Adrenal gland (tissue), 12 donors: ENCODE results near the gene MYLK4. TPM values are rescaled to one million over a fixed set of nuclear protein-coding genes. Genes with fewer than 3 reads are reported as not detected.

ENCODE experiments used
- DNase-seq, 7 donors: peaks; one replicate each; pipeline ENCODE4 v3.0.0-alpha.2; 2019 to 2020
- H3K27ac ChIP-seq, 5 donors: fragments of 200-600 bp; sonication (generic) in 4 of 5; 1 replicate in 3 of 5; 2 replicates in 2 of 5; pipeline versions ENCODE4 v1.5.1 to v1.8.0; 2016 to 2020; ENCODE audit warnings: mild to moderate bottlenecking in 1 of 5
- H3K27me3 ChIP-seq: fragments of 200-600 bp; 2 replicates; pipeline ENCODE4 v1.8.0; 2021
- H3K36me3 ChIP-seq, 2 donors: fragments of 200-600 bp; replicated peaks in 1 of 2; 1 replicate in 1 of 2; 2 replicates in 1 of 2; pipeline versions ENCODE4 v1.5.1 to v1.8.0; 2018 to 2022
- H3K4me1 ChIP-seq, 2 donors: fragments of 200-600 bp; replicated peaks in 1 of 2; 1 replicate in 1 of 2; 2 replicates in 1 of 2; pipeline versions ENCODE4 v1.5.1 to v1.8.0; 2018 to 2021
- H3K4me3 ChIP-seq, 4 donors: fragments of 200-600 bp; sonication (generic) in 3 of 4; one replicate each; pipeline ENCODE4 v1.5.1; 2016 to 2018
- H3K9me3 ChIP-seq, 3 donors: fragments of 200-600 bp; sonication (generic) in 1 of 3; replicated peaks in 1 of 3; 1 replicate in 2 of 3; 2 replicates in 1 of 3; pipeline versions ENCODE4 v1.5.1 to v1.8.0; 2016 to 2021
- POLR2A ChIP-seq, 2 donors: fragments of 450-650 bp; IDR thresholded peaks; one replicate each; pipeline ENCODE4 v1.6.1; 2017; ENCODE audit warnings: antibody characterized with exemption in 2 of 2, mild to moderate bottlenecking in 2 of 2, moderate library complexity in 1 of 2
- WGBS, 4 donors: extraction: QIAGEN DNeasy Blood & Tissue Kit in 2 of 4; methylation state at CpG; one replicate each; pipeline versions ENCODE4 v1.1.5 to v1.1.7; 2013 to 2017; 5-methylcytosine and 5-hydroxymethylcytosine counted together
- intact Hi-C, 2 donors: fragments of 100-400 bp; cut with DNase I; formaldehyde crosslinking; loops; one replicate each; pipeline versions ENCODE4 v1.14.1 to v1.15.0; 2022 to 2023
- polyA plus RNA-seq, 3 donors: library from polyadenylated mRNA; stranded (reverse); fragments of 200-250 nt in 2 of 3; fragments of 350-450 nt in 1 of 3; fragmentation: Illumina TruSeq in 1 of 3; extraction: RNeasy Lipid Tissue Mini Kit (QIAGEN cat#74804) in 1 of 3; gene quantifications; one replicate each; pipeline ENCODE4 v1.2.3, GENCODE V29; 2013 to 2014
- total RNA-seq, 9 donors: library from RNA; depleted of rRNA in 4 of 9; stranded (reverse); fragments of >200 nt in 4 of 9; fragments of 120-200 nt in 1 of 9; fragmentation: NEBNext Ultra II Directional in 1 of 9; extraction: Animal tissue kit (Norgen Biotek cat#: 25700) in 1 of 9; gene quantifications; one replicate each; pipeline versions ENCODE4 v1.1.0 to v1.2.4, GENCODE V29; 2013 to 2023
- TF ChIP-seq, protein P1 (sequence below), 6 experiments: fragments of 450-650 bp in 4 of 6; fragments of 200-600 bp in 2 of 6; sonication (generic) in 1 of 6; IDR thresholded peaks; 1 replicate in 5 of 6; 2 replicates in 1 of 6; pipeline versions ENCODE4 v1.5.1 to v1.8.0; 2016 to 2021; ENCODE audit warnings: antibody characterized with exemption in 6 of 6, mild to moderate bottlenecking in 2 of 6, moderate library complexity in 1 of 6
- donor health status: healthy with polysubstance abuse.
- donor health status: Bipolar disorder and iron deficiency.
- donor health status: DM: yes; HTN: yes; CAD: no.
- donor health status: DM: no; HTN: no; CAD: no.
- donor health status: DM: no; HTN: no; CAD: no.
- donor health status: DM: yes; HTN: yes; CAD: no.

The MYLK4 gene
- total and polyA plus RNA-seq, 12 donors, result 0.35 to 0.90 (median 0.68) TPM

DNA sequence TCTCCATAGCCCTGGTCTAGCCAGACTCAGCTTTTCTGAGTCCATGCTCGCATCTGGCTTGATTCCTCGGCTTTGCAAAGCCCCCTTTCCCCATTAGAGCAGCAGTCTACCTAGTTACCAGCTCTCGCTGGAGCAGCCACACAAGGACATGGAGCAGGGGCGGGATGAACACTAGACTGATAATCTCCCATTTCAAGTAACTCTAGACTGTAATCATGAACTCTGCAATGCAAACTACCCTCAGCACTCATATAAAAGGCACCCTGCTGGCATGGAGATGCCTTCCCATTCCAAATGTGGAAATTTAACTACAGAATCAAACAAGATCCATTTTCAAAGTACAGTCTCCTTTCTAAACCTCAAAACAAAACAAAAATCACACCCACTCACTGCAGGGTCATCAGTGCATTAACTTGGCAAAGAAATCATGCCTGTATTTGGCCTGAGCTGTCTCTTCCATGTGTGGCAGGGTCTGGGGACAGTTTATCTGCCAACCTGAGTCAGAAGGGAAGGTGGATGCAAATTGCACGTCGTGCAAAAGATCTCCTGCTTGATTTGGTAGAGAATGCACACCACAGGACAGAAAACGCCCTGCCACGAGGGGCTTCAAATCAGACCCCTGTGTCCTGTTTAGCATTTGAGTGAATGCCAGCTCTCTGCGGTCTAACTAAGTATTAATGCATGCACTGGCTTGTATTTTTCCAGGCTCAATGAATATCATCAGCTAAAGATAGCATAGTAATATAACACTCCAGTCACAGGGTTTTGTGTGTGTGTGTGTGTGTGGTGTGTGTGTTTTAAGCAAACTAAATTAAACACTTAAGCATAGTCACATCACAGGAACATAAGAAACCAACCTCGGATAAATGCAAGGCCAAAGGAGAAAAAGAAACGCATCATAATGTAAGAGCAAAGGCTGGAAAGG lies 85.3 kb downstream of the MYLK4 start:
- Histone ChIP-seq H3K36me3 (no peaks in the 10 kb centered on the region), H3K27me3 (no peaks in the 10 kb centered on the region), H3K27ac (no peak overlapping the region), H3K4me1 (no peaks in the 10 kb centered on the region), H3K9me3 (no peaks in the 10 kb centered on the region), H3K4me3 (no peak overlapping the region)
- intact Hi-C loops, result no loop called here
- no peak for TF ChIP-seq POLR2A (IDR thresholded peaks at IDR 0.05)
- TF ChIP-seq, protein P1, sequence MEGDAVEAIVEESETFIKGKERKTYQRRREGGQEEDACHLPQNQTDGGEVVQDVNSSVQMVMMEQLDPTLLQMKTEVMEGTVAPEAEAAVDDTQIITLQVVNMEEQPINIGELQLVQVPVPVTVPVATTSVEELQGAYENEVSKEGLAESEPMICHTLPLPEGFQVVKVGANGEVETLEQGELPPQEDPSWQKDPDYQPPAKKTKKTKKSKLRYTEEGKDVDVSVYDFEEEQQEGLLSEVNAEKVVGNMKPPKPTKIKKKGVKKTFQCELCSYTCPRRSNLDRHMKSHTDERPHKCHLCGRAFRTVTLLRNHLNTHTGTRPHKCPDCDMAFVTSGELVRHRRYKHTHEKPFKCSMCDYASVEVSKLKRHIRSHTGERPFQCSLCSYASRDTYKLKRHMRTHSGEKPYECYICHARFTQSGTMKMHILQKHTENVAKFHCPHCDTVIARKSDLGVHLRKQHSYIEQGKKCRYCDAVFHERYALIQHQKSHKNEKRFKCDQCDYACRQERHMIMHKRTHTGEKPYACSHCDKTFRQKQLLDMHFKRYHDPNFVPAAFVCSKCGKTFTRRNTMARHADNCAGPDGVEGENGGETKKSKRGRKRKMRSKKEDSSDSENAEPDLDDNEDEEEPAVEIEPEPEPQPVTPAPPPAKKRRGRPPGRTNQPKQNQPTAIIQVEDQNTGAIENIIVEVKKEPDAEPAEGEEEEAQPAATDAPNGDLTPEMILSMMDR (IDR thresholded peaks at IDR 0.05), result no peak
- no peak for DNase-seq
- WGBS, 4 donors, result 65 to 72% (median 68%) methylated on average over 11 of the region's 11 CpGs

DNA sequence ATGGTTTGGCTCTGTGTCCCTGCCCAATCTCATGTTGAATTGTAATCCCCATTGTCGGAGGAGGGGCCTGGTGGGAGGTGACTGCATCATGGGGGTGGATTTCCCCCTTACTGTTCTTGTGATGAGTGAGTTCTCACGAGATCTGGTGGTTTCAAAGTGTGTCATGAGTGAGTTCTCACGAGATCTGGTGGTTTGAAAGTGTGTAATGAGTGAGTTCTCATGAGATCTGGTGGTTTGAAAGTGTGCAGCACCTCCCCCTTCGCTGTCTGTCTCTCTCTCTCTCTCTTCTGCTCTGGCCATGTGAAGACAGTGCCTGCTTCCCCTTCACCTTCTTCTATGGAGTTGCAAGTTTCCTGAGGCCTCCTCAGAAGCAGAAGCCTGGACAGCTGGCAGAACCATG lies 87.6 kb downstream of the MYLK4 start:
- intact Hi-C loops, result no loop called here
- H3K27ac ChIP-seq, result no peak overlapping the region
- H3K27me3 ChIP-seq, result no peaks in the 10 kb centered on the region
- no peaks in the 10 kb centered on the region for H3K9me3 ChIP-seq
- no peaks in the 10 kb centered on the region for H3K4me1 ChIP-seq
- TF ChIP-seq, protein P1 (IDR thresholded peaks at IDR 0.05), result no peak
- TF ChIP-seq POLR2A (IDR thresholded peaks at IDR 0.05), result no peak
- DNase-seq, result no peak
- WGBS, 4 donors, result 72 to 87% (median 81%) methylated on average over 4 of the region's 4 CpGs
- no peaks in the 10 kb centered on the region for H3K36me3 ChIP-seq
- no peak overlapping the region for H3K4me3 ChIP-seq

DNA sequence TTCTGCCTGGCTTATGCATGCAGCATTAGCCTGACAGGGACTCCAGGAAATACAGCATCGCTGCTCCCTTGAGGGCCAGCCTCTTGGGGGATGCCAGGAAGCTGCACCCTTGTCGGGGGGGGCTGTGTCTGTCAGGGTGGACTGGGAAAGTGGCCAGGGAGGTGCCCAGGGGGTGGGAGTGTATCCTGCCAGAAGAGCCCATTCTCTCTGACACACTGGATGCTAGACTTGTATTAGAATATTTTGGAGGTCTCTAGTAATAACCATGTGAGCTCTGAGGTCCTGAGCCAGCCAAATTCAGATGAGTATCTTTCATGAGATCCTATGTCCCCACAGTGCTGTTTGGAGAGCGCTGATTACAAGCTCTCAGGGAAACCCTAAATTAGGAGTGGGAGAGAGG lies 89.1 kb downstream of the MYLK4 start:
- H3K4me1 ChIP-seq, result no peaks in the 10 kb centered on the region
- TF ChIP-seq, protein P1 (IDR thresholded peaks at IDR 0.05), result no peak
- TF ChIP-seq POLR2A (IDR thresholded peaks at IDR 0.05), result no peak
- H3K27me3 ChIP-seq, result no peaks in the 10 kb centered on the region
- no peak for DNase-seq
- H3K27ac ChIP-seq, result no peak overlapping the region
- no peaks in the 10 kb centered on the region for H3K36me3 ChIP-seq
- WGBS, 4 donors, result 77 to 97% (median 83%) methylated on average over 2 to 3 of the region's 3 CpGs
- intact Hi-C loops, result no loop called here
- no peaks in the 10 kb centered on the region for H3K9me3 ChIP-seq
- no peak overlapping the region for H3K4me3 ChIP-seq

DNA sequence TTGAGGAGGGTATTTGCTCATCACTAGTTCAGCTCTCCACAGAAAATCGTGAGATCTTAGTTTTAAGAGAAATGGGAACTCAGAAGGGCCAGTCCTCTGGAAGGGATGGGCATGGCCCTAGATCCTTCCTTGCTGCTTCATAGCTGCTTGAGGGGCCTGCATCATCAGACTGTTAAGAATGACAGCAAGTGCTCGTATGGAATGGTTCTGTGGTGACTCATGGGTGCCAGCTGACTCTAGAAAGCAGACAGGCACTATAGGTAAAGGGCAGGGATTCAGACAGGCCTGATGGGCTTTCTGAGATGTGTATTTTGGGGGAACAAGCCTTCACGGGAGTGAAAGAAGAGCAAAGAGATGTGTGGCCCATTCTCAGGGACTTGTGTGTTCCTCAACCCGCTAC lies 90.8 kb downstream of the MYLK4 start:
- Histone ChIP-seq H3K9me3 (peaks cover 0 to 7% (median 0%) of the 10 kb centered on the region in 3 donors), H3K4me1 (no peaks in the 10 kb centered on the region), H3K27ac (no peak overlapping the region), H3K27me3 (no peaks in the 10 kb centered on the region), H3K4me3 (no peak overlapping the region), H3K36me3 (no peaks in the 10 kb centered on the region)
- WGBS, 4 donors, result 68 to 81% (median 77%) methylated on average over 4 of the region's 4 CpGs
- no peak for TF ChIP-seq POLR2A (IDR thresholded peaks at IDR 0.05)
- TF ChIP-seq, protein P1 (IDR thresholded peaks at IDR 0.05), result no peak
- DNase-seq, result no peak
- intact Hi-C loops, result no loop called here
